Kidney epithelial cell (primary cell): ENCODE data around the gene TMEM229B. TPM values are rescaled to one million over a fixed set of nuclear protein-coding genes. Genes with fewer than 3 reads are reported as not detected.

Source experiments
- DNase-seq: peaks from one replicate; pipeline ENCODE4 v3.0.0-alpha.2; 2010; ENCODE audit warnings: low read depth
- H3K27me3 ChIP-seq: 2 replicates; pipeline ENCODE4 v1.6.0; 2011; ENCODE audit warnings: low read length; ENCODE audit not compliant: control insufficient read depth, insufficient read depth
- H3K36me3 ChIP-seq: 2 replicates; pipeline ENCODE4 v1.5.1; 2011; ENCODE audit warnings: low read length; ENCODE audit not compliant: control insufficient read depth, insufficient read depth
- H3K4me3 ChIP-seq: 2 replicates; pipeline ENCODE4 v1.5.1; 2011; ENCODE audit warnings: low read depth, mild to moderate bottlenecking, control low read depth, low read length
- total RNA-seq: library from RNA; depleted of rRNA; stranded (reverse); fragments of >200 nt; gene quantifications from 2 replicates; pipeline ENCODE4 v1.2.3, GENCODE V29; 2015
- TF ChIP-seq, protein P1 (sequence below): IDR thresholded peaks from 2 replicates; pipeline ENCODE4 v1.5.1; 2011; ENCODE audit warnings: mild to moderate bottlenecking, moderate library complexity, low read length, control low read depth, inconsistent platforms; ENCODE audit not compliant: insufficient read depth, poor library complexity, severe bottlenecking

Gene TMEM229B
- total RNA-seq, 1 donor from 2014 or later = 0.21 TPM

- DNase-seq = no peak
- Histone ChIP-seq H3K27me3 (no peaks in the 10 kb centered on the region), H3K36me3 (no peaks in the 10 kb centered on the region), H3K4me3 (no peak overlapping the region)
- TF ChIP-seq, protein P1, sequence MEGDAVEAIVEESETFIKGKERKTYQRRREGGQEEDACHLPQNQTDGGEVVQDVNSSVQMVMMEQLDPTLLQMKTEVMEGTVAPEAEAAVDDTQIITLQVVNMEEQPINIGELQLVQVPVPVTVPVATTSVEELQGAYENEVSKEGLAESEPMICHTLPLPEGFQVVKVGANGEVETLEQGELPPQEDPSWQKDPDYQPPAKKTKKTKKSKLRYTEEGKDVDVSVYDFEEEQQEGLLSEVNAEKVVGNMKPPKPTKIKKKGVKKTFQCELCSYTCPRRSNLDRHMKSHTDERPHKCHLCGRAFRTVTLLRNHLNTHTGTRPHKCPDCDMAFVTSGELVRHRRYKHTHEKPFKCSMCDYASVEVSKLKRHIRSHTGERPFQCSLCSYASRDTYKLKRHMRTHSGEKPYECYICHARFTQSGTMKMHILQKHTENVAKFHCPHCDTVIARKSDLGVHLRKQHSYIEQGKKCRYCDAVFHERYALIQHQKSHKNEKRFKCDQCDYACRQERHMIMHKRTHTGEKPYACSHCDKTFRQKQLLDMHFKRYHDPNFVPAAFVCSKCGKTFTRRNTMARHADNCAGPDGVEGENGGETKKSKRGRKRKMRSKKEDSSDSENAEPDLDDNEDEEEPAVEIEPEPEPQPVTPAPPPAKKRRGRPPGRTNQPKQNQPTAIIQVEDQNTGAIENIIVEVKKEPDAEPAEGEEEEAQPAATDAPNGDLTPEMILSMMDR = no peak
Observed at GRCh38 chr14:67464879-67465278, 23.6 kb downstream of the TMEM229B start.

- Histone ChIP-seq H3K36me3 (no peaks in the 10 kb centered on the region), H3K4me3 (no peak overlapping the region), H3K27me3 (no peaks in the 10 kb centered on the region)
- TF ChIP-seq, protein P1 = no peak
- DNase-seq = no peak
Observed at GRCh38 chr14:67464377-67464776, 24.1 kb downstream of the TMEM229B start.

DNA sequence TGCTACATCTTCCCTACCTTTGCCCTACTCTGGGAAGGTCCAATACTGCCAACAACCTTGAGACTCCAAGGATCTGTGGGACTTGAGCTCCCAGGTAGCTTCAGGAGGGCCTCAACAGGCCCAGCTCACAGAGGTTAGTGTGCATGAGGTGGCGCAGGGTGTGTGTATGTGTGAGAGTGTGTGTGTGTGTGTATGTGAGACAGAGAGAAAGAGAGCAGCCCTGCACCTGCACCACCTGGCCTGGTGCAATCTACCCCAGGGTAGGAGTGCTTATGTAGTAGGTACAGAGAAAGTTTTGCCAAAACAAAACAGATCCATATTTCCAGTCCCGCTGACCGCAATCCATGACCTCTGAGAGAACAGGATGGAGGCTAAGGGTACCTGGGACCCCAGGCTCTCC is 24.6 kb downstream of the TMEM229B start:
- TF ChIP-seq, protein P1 = no peak
- no peaks in the 10 kb centered on the region for H3K27me3 ChIP-seq
- DNase-seq = no peak
- no peak overlapping the region for H3K4me3 ChIP-seq
- H3K36me3 ChIP-seq = no peaks in the 10 kb centered on the region

DNA sequence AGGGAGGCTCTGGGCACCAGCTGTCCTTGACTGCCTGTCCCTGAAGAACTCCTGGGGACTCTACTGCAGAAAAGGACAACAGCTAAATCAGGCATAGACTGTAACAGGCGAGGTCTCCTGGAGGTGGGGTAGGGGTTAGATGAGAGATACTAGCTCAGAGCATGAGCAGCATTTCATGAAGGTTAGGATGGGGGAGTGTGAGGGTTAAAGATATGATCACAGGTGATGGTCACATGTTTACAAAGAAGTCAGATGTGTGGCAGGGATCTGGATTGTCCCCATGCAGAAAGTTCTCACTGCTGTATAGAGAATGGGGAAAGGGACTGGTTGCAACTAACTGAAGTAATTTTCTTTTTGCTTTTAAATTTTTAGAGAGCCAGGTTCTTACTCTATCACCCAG is 26.5 kb downstream of the TMEM229B start:
- DNase-seq = no peak
- Histone ChIP-seq H3K27me3 (peaks cover 2% of the 10 kb centered on the region), H3K4me3 (no peak overlapping the region), H3K36me3 (no peaks in the 10 kb centered on the region)
- TF ChIP-seq, protein P1 = no peak

- Histone ChIP-seq H3K27me3 (peaks cover 2% of the 10 kb centered on the region), H3K36me3 (no peaks in the 10 kb centered on the region), H3K4me3 (no peak overlapping the region)
- TF ChIP-seq, protein P1 = no peak
- DNase-seq = peak; percentile 23
Observed at GRCh38 chr14:67461341-67461985, 27.1 kb downstream of the TMEM229B start.

DNA sequence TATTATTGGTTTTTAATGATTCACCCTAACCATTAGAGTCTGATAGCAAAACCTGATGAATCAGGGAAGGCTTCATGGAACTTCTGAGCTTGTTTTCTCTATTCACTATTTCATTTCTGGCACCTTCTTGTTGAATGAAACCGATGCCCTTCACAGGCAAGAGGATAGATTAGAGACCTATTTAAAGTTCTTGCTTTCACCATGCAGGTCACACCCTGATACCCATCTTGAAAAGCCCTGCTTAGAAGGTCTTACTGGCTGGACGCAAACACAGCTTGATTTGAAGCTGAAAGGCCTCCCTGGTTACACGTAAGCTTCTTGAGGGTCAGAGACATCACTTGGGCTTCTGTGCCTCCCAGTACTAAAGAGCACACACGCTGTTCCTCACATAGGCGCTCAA is 29.2 kb downstream of the TMEM229B start:
- TF ChIP-seq, protein P1 = no peak
- H3K4me3 ChIP-seq = no peak overlapping the region
- H3K27me3 ChIP-seq = peaks cover 2% of the 10 kb centered on the region
- H3K36me3 ChIP-seq = no peaks in the 10 kb centered on the region
- no peak for DNase-seq
